SW480 (cell line): ENCODE measurements around the gene RRN3.
"Not testable (repeated sequence)": the region's sequence is repeated elsewhere in the genome, so short reads cannot be mapped to it uniquely, and the experiment has no call there.

Experiments used
- DNase-seq: peaks from one replicate; pipeline ENCODE4 v3.0.0-alpha.2; 2016; ENCODE audit warnings: low spot score

Gene RRN3

DNA sequence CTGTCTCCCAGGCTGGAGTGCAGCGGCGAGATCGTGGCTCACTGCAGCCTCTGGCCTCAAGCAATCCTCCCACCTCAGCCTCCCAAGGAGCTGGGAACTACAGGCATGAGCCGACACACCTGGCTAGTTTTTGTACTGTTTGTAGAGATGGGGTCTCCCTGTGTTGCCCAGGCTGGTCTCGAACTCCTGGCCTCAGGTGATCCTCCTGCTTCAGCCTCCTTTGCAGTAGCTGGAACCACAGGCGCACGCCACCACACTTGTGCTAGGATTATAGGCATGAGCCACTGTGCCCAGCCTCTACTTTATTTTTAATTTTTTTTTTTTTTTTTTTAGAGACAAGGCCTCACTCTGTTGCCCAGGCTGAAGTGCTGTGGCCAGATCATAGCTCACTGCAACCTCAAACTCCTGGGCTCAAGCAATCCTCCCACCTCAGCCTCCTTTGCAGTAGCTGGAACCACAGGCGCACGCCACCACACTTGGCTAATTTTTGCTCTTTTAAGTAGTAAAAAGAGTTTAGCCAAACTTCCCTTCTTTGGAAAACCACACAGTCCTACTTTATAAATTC, 42.6 kb downstream of the RRN3 start:
- DNase-seq = no peak

DNA sequence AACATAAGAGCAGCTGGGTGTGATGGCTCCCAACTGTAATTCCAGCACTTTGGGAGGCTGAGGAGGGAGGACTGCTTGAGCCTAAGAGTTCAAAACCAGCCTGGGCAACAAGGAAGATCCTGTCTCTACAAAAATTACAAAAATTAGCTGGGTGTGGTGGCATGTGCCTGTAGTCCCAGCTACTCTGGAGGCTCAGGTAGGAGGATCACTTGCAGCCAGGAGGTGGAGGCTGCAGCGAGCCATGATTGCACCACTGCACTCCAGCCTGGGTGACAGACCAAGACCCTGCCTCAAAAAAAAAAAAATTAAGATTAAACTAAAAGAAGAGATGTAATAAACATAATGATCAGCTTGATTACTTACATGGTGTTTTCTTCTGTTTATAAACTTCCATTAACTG, 43.6 kb downstream of the RRN3 start:
- not testable (repeated sequence) for DNase-seq

DNA sequence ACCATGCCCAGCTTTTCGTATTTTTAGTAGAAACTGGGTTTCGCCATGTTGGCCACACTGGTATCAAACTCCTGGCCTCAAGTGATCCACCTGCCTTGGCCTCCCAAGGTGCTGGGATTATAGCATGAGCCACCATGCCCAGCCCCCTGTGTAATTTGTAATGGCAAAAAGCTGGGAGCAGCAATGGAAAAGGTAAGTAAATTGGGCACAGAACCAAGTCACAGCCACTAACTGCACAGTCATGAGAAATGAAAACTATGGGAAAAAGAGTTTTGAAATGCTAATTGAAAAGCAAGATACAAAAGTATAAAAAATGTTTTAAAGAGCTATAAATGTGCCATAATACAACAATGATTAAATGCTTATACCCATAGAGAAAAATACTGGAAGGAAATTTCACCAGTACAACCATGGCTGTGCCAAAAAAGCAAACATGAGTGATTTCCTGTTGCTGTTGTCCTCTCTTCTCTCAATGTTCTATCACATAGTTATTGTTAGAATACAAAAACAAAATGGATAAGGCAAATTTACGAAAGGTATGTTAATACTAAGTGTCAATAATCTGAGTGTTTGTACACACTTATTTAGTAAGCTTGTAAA, 44.4 kb downstream of the RRN3 start:
- DNase-seq = no peak

DNA sequence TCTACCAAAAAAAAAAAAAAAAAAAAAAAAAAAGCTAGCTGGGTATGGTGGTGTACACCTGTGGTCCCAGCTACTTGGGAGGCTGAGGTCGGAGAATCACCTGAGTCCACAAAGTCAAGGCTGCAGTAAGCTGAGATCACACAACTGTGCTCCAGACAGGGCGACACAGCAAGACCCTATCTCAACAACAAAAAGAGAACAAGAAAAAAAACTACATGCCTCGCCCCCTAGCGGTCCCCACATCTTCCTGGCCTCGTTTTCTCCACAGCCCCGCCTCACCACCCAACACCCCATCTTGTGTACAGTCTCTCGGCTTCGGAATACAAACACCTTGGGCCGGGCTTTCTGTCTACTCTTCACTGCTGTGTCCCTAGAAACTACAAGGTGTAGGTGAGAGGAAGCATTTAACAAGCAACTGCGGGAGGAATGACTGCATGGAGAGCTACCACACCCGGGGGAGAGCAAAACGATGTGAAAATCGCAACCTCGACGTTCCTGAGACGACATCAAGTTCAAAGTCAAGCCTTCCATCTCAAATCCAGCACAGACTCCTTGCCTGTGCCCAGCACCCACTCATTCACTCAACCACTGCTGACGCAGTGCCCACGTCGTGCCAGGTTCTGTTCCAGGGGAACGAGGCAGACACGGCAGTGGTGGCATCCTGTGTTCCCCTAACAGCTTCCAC, 47.2 kb downstream of the RRN3 start:
- DNase-seq = no peak

DNA sequence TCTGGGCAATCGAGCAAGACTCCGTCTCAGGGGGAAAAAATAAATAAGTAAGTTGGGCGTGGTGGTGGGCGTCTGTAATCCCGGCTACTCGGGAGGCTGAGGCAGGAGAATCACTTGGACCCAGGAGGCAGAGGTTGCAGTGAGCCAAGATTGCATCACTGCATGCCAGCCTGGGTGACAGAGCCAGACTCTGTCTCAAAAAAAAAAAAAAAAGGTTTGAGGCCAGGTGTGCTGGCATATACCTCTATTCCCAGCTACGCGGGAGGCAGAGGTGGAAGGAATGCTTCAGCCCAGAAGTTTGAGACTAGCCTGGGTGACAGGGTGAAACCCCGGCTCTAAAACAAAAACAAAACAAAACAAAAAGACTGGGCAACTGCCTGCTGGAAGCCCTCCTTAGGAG, 48.8 kb downstream of the RRN3 start:
- DNase-seq = not testable (repeated sequence)

DNA sequence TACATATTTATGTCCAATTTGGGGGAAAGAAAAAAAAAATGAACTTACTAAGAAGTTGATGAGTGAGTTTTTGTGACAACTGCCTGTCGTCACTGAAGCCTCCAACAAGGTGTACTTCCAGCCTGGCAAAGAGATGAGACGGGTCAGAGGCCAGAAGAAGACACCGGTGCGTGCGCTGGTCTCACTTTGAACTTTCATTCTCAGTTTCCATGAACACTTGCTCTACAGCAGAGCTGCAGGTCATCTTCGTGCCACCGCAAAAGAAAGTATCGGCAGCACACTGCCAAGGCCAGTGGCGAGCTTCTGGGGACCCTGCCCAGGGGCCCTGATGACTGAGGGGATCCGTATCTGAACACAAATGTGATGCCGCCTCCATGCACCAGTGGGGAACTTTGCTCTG, 49.8 kb downstream of the RRN3 start:
- no peak for DNase-seq

DNA sequence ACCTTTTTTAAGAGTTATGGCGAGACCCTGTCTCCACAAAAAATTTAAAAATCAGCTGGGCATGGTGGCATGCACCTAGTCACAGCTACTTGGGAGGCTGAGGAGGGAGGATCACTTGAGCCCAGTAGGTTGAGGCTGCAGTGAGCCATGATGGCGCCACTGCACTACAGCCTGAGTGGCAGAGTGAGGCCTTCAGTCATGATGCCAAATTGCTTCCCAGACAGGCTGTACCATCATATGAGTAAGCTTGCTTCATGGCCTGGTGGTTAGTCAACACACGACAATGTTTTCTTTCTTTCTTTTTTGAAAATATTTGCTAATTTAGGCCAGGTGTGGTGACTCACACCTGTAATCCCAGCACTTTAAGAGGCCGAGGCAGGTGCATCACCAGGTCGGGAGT, 50.7 kb downstream of the RRN3 start:
- no peak for DNase-seq

DNA sequence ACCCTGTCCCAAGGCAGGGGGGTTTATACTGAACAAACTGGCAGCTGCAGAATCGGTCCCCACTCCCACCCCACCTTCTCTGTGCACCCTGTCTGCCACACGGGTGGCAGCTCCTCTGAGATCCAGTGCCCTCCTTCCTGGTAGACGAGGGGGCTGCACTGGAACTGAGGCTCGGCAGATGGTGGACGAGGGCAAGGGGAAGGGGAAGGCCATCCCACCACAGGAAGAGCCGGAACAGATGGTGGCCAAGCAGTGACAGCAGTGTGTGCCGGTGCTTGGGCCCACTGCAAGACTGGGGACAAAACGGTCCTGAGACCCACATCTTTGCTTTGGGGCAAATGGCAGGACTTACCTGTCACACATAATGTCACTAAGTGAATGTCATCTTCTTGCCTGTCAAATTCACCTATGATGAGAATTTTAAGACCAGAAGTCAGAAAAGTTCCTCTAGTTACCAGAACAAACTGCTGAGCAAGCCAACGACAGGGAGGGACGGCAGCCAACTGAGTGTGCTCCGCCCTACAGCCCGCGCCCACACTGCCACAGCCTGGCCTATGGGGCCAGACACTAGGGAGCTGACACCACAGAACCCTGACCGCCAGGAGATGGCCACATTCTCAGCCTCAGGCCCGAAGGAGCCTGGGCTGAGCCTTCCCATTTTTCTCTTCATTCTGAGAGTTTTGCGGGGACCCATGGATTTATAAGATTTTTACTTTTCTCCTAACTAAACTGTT, 52.6 kb downstream of the RRN3 start:
- DNase-seq = no peak

DNA sequence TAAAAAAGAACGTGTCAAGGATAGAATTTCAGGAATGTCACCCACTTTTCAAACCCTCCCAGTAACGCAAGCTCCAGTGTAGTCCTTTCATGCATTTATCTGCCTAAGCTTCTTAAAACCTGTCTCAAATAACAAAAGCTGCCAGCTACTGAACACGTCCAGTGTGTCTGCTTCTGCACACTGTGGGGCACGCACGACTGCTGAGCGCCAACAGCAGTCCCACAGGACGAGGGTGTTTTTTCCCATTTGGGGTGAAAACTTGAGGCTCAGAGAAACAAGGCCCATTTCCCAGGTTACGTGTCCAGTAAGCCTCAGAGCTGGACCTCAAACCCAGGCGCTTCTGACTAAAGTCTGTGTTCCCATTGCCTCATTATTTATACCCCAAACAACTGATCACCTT, 55.4 kb downstream of the RRN3 start:
- DNase-seq = no peak

DNA sequence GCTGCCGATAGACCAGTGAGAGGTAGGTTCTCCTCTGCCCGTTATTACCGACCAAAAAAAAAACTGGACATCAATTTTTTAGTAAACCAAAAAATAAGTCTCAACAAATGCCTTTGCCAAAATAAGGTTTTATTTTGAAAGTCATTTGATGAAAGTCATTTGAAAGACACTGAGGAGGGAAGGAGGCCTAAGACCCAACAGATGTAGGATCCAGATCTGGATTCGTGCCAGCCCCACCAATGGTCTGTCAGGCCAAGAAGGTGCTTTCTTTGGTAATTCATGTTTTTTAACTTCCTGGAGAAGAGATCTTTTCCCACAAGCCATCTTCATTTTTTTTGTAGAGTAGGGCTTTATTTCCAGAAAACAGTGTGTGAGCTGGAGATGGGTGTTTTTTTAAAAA, 56.3 kb downstream of the RRN3 start:
- DNase-seq = no peak

DNA sequence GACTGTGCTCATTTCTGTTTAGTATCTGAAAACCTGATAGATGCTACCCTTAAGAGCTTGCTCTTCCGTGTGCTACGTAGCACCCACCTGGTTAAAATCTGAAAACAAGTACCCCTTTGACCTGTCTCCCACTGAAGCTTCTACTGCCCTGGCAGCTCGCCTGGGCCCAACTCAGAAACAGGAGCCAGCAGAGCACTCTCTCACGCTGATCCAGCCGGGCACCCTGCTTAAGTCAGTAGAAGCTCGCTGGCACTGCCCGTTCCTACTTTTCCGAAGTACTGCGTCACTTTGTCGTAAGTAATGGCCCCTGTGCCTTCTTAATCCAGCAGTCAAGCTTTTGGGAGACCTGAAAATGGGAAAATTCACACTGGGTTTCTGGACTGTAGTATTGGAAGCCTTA, 57.1 kb downstream of the RRN3 start:
- DNase-seq = no peak

DNA sequence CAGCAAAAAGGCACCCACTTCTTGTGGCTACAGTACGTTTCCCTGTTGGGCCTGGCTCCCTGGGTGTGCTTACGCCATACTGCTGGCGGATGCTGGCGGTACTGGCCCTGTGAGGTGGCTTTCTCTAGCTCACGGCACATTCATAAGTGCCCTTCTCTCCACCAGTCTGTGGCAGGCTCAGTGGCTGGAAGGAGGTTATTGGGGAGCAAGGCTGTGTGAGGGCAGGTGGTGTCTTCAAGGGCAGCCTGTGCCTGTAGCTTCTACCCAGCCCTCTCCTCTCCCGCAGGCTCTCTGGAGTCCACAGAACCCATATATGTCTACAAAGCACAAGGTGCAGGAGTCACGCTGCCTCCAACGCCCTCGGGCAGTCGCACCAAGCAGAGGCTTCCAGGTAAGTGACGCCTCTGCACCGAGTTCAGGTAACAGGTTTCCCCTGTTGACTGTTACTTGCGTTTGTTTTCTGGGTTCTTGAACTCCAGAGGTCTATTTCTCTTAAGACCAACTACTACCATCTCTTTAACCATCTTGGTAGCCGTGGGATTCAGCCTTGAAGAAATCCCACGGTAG, 58.8 kb downstream of the RRN3 start:
- DNase-seq = no peak

DNA sequence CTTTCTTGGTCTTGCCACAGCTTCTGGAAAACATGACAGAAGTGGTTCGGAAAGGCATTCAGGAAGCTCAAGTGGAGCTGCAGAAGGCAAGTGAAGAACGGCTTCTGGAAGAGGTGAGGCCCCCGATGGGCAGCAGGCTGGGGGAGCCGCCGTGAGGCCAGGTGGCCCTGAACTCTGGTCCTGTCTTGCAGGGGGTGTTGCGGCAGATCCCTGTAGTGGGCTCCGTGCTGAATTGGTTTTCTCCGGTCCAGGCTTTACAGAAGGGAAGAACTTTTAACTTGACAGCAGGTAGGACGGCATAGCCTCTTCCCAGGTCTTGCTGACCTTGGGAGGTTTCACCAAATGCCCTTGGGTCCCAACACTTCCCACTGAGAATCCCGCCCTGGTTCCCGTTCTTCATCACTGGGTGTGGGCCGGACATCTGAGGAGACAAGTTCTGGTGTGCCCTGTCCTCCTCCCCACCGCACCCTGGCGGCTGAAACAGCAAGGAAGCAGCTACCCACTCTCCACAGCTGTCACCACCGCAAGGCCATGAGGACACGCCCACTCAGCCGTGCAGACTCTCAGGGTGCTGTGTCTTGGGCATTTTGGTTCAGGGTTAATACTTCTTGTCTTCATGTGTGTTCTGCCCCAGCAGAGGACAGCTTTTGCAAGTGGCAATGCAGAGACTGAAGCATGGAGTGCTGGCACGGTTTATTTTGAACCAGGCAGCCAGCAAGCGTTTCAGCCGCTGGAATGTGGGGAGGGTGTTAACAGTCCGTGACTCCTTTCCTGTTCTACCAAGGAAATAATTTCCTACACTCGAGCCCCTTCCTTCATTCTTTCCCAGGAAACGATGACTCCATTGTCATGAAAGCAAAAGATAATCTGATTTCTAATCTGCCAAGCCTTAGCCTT, 59.6 kb downstream of the RRN3 start:
- DNase-seq = no peak

DNA sequence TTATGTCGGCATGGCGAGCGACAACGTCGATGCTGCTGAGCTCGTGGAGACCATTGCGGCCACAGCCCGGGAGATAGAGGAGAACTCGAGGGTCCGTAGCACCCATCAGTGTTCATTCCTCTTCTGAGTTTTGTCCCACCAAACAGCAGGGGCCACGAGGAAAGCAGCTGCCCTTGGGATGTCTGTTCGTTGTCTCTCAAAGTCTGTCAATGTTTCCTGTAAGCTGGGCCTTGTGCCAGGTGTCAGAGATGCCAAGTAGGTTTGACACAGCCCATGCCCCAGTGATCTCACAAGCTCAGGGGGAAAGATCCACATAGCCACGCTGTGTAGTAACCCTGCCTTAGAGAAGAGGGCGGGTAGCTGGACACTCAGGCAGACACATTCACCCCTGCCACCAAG, 60.8 kb downstream of the RRN3 start:
- no peak for DNase-seq

DNA sequence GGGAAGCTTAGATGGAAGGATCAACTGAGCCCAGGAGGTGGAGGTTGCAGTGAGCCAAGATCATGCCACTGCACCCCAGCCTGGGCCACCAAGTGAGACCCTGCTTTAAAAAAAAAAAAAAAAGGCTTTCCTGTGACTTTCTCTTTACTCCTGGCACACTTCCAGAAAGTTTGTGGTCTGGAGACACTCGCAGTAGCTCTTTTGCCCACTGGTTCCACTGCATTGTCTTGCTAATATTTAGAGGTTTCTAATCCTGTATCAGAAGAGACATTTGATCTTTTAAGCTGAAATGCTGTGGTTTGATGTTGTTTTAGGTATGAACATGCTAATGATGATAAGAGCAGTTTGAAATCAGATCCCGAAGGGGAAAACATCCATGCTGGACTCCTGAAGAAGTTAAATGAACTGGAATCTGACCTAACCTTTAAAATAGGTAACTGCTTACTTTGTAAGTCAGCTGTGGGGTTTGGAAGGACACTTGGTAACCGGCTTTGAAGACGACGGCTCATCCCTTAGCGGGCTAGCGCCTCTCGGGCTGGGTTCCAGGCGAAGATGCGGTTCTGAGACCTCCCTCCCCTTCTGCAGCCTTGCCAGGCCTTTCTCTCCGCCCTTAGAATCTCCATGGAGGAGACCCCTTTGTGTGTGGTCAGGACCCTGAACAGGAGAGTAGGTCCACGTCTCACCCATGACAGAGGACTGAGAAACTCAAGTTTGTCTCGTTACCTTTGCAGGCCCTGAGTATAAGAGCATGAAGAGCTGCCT, 61.3 kb downstream of the RRN3 start:
- DNase-seq = no peak

DNA sequence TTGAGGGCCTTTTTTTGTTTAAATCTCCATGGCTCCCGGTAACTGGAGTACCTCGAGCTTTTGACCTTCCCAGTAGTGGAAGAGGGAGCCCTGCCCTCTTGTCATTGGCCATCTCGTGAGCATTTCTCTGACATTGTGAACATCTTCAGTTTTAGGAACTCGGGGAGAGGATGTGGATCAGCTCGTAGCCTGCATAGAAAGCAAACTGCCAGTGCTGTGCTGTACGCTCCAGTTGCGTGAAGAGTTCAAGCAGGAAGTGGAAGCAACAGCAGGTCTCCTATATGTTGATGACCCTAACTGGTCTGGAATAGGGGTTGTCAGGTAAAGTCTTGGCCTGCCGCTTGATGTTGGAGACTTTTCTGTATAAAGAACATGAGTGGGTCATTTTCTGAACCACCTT, 62.5 kb downstream of the RRN3 start:
- no peak for DNase-seq

DNA sequence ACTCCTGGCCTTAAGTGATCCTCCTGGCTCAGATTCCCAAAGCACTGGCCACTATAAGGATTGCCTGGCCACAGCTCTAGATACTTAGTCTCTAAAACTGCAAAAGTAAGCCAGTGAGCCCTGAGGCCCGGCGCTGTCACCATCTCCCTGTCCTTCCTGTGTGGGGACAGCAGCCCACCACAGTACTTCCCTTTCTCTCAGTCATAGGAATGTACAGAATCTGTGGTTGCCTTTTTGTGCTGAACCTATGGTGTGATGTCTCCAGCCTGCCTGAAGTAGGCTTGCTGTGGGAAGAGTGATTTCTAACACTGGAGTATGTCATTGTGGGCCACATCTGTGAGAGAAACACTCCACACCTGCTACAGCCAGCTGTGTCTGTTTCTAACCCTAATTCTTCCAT, 62.9 kb downstream of the RRN3 start:
- no peak for DNase-seq

DNA sequence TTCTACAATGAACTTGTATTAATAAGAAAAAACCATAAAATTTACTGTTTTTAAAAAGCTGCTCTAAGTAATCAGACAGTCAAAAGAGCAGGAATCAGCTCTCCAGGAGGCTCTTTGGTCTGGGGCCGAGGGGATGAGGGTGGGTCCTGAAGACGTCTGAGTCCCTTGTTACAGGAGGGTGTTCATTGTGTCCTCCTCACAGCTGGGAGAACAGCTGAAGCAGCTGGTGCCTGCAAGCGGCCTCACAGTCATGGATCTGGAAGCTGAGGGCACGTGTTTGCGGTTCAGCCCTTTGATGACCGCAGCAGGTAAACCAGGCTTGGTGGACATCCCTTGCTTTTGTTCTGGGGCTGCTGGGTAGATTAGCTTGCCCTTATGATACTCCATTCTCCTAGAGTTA, 64.3 kb downstream of the RRN3 start:
- DNase-seq = peak; percentile 29

DNA sequence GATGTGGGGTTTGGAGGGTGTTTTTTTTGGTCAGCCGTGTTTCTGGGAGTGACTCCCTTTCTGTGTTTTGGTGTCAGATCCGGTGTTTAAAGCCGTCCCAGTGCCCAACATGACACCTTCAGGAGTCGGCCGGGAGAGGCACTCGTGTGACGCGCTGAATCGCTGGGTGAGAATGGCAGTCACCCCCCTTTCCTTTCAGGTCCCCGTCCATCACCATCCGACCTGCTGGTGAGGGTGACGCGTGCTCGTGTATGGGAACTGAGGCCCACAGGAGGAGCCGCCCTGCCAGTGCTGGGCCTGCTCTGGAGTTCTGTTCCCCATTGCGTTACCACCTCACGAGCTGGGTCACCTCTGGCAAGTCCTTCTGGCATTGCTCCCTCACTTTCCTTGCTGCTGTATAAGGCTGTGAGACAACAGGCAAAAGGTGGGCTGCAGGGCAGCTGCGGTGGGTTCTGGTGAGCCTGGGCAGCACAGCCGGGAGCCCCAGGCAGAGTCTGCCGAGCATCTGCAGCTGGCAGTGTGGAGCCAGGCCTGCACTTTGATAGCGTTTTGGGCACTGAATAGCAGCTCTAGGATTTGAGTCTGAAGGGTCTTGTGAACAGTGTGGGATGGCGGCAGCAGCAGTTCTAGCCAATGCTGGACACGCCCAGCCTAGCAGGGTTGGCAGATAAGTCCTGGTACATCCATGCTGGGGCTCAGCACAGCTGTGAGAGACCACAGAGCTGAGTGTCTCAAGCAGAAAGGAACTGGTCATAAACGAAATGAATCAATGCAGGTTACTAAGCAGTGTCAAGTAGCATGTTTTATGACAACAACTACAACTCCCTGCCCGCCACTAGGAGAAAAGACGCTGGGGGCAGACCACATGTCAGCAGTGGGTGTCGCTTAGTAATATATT, 65.0 kb downstream of the RRN3 start:
- not testable (repeated sequence) for DNase-seq

DNA sequence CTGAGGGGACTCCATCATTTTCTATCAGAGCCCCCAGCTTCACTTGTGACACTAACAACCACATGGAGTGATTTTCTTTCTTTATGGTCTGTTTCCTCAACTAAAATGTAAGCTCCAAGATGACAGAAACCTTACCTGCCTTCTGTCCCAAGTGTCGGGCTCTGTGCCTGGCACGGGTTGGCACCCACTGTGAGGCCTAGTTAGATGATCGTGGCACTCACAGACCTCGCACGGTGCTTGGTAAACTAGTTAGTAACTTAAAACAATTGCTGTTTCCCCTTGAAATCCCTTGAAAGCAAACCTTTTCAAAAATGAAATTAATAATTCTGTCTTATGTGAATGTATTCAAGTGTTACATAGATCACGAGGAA, 65.7 kb downstream of the RRN3 start:
- DNase-seq = not testable (repeated sequence)
